ENCODE measurements around the gene TPRN.

GRCh38 chr9:137164370-137165249, 35.9 kb downstream of the TPRN start:
- TF ChIP-seq CTCF (IDR thresholded peaks at IDR 0.05), result no peak
- TF ChIP-seq POLR2A (IDR thresholded peaks at IDR 0.05), result no peak
